NB4 (cell line): ENCODE data around the gene CD48.

Experiments used
- TF ChIP-seq, protein P1 (sequence below): IDR thresholded peaks from 2 replicates; pipeline ENCODE4 v1.6.1; 2011; ENCODE audit warnings: low read depth, low read length
- TF ChIP-seq, protein P2 (sequence below): IDR thresholded peaks from one replicate; pipeline ENCODE4 v1.5.1; 2012; ENCODE audit warnings: low read depth, low read length

DNA sequence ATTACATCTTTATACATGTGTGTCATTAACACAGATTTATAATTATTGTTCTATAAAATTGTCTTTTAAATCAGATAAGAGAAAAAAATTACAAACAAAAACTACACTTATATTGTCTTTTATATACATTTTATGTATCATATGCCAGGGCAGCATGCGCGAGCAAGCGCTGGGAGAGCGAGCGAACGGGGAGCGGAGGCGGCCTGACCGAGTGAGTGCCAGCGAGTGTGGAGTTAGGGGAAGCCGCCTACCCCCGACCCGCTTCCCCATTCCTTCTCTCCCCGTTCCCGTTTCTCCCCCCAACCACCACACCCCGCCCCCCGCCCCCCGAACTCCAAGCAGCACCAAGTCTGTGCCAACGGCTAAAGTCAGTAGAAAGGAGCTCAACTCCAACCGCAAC lies 41.8 kb downstream of the CD48 start:
- TF ChIP-seq, protein P1, sequence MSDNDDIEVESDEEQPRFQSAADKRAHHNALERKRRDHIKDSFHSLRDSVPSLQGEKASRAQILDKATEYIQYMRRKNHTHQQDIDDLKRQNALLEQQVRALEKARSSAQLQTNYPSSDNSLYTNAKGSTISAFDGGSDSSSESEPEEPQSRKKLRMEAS: no peak
- TF ChIP-seq, protein P2, sequence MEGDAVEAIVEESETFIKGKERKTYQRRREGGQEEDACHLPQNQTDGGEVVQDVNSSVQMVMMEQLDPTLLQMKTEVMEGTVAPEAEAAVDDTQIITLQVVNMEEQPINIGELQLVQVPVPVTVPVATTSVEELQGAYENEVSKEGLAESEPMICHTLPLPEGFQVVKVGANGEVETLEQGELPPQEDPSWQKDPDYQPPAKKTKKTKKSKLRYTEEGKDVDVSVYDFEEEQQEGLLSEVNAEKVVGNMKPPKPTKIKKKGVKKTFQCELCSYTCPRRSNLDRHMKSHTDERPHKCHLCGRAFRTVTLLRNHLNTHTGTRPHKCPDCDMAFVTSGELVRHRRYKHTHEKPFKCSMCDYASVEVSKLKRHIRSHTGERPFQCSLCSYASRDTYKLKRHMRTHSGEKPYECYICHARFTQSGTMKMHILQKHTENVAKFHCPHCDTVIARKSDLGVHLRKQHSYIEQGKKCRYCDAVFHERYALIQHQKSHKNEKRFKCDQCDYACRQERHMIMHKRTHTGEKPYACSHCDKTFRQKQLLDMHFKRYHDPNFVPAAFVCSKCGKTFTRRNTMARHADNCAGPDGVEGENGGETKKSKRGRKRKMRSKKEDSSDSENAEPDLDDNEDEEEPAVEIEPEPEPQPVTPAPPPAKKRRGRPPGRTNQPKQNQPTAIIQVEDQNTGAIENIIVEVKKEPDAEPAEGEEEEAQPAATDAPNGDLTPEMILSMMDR: no peak
